HepG2 (cell line): ENCODE results near the gene SYNPR. TPM values are rescaled to one million over a fixed set of nuclear protein-coding genes. Genes with fewer than 3 reads are reported as not detected.

Experiments used
- ATAC-seq: fragments of 200-7000 bp; cut with Tn5 transposase; 3 replicates; pipeline ENCODE4 v1.9.1; 2020; ENCODE audit warnings: mild to moderate bottlenecking, moderate library complexity
- BruUV-seq: library from RNA; stranded (reverse); fragments of 400-500 nt; replicated peaks from 2 replicates; lab custom pipeline; 2021; lab: Mats Ljungman, UMichigan
- CTCF ChIA-PET: fragments of 300-600 bp; formaldehyde crosslinking; extraction: SDS; loops from one replicate; lab custom pipeline; 2021; ENCODE audit warnings: low total read pairs, inconsistent platforms, low intra/inter-chr PET ratio; lab: Yijun Ruan, JAX
- POLR2A ChIA-PET: fragments of 350-600 bp; sonication (Branson Sonifier 250); formaldehyde crosslinking; loops from one replicate; lab custom pipeline; 2020; ENCODE audit warnings: antibody characterized with exemption, inconsistent platforms; lab: Yijun Ruan, JAX
- DNase-seq: peaks from one replicate; pipeline ENCODE4 v3.0.0-alpha.2; 2015; ENCODE audit warnings: low spot score
- FAIRE-seq: peaks from 3 replicates; lab custom pipeline; 2011; peaks lifted over from hg19 to GRCh38; lab: Jason Lieb, UNC
- H2AFZ ChIP-seq: one replicate; pipeline ENCODE4 v1.6.1; 2011; ENCODE audit warnings: low read length, inconsistent platforms
- H3K27ac ChIP-seq: fragments of 300-600 bp; 3 replicates; pipeline ENCODE4 v1.8.0; 2011; ENCODE audit warnings: mixed run types, mild to moderate bottlenecking, mixed read lengths, low read length, inconsistent platforms; ENCODE audit not compliant: insufficient read depth; ENCODE audit errors: extremely low read length
- H3K27me3 ChIP-seq, 2 experiments: fragments of 200-600 bp in 1 of 2; 2 replicates in 1 of 2; 3 replicates in 1 of 2; pipeline versions ENCODE4 v1.6.0 to v1.8.0; 2011; ENCODE audit warnings: low read length in 2 of 2, mild to moderate bottlenecking in 2 of 2, moderate library complexity in 2 of 2, inconsistent platforms in 1 of 2; ENCODE audit not compliant: insufficient read depth in 2 of 2, control insufficient read depth in 1 of 2
- H3K36me3 ChIP-seq, 2 experiments: fragments of 200-600 bp in 1 of 2; replicated peaks in 1 of 2; 2 replicates in 1 of 2; 3 replicates in 1 of 2; pipeline versions ENCODE4 v1.5.1 to v1.8.0; 2011; ENCODE audit warnings: low read length in 2 of 2, inconsistent platforms in 1 of 2; ENCODE audit not compliant: insufficient read depth in 2 of 2, control insufficient read depth in 1 of 2
- H3K4me1 ChIP-seq: 2 replicates; pipeline ENCODE4 v1.5.1; 2012; ENCODE audit warnings: low read length, inconsistent platforms; ENCODE audit not compliant: insufficient read depth
- H3K4me2 ChIP-seq: 2 replicates; pipeline ENCODE4 v1.6.0; 2011; ENCODE audit warnings: low read depth, low read length, inconsistent platforms
- H3K4me3 ChIP-seq, 3 experiments: fragments of 200-600 bp in 1 of 3; sonication (generic), shearing (Covaris generic) in 1 of 3; replicated peaks in 1 of 3; 2 replicates each; pipeline ENCODE4 v1.5.1; 2011 to 2016; ENCODE audit warnings: low read length in 3 of 3, inconsistent platforms in 2 of 3, low read depth in 2 of 3, mild to moderate bottlenecking in 2 of 3, control low read depth in 1 of 3, mixed read lengths in 1 of 3; ENCODE audit not compliant: insufficient read depth in 1 of 3
- H3K79me2 ChIP-seq: one replicate; pipeline ENCODE4 v1.6.1; 2011; ENCODE audit warnings: low read length, inconsistent platforms; ENCODE audit not compliant: insufficient read depth
- H3K9ac ChIP-seq: 2 replicates; pipeline ENCODE4 v1.6.0; 2011; ENCODE audit warnings: mild to moderate bottlenecking, low read depth, low read length, inconsistent platforms; ENCODE audit not compliant: insufficient read depth
- H3K9me3 ChIP-seq: 2 replicates; pipeline ENCODE4 v1.5.1; 2012; ENCODE audit warnings: mild to moderate bottlenecking, low read length
- H4K20me1 ChIP-seq: 2 replicates; pipeline ENCODE4 v1.6.0; 2011; ENCODE audit warnings: inconsistent platforms, mild to moderate bottlenecking, low read length, moderate library complexity; ENCODE audit not compliant: insufficient read depth
- FOSL2 ChIP-seq: sonication (generic); formaldehyde crosslinking; IDR thresholded peaks from 2 replicates; pipeline ENCODE4 v1.4.0; 2020; ENCODE audit warnings: missing genetic modification reagents
- NR2F6 ChIP-seq, 2 experiments: IDR thresholded peaks; 2 replicates each; pipeline ENCODE4 v1.6.1; 2016; ENCODE audit warnings: antibody characterized with exemption in 1 of 2, mild to moderate bottlenecking in 1 of 2
- PRDM10 ChIP-seq: sonication (generic); formaldehyde crosslinking; IDR thresholded peaks from 2 replicates; pipeline ENCODE4 v1.4.0; 2020; ENCODE audit warnings: low read depth, missing genetic modification reagents
- SKI ChIP-seq: fragments of 450-650 bp; IDR thresholded peaks from one replicate; pipeline ENCODE4 v1.6.1; 2018; ENCODE audit warnings: mild to moderate bottlenecking; ENCODE audit not compliant: partially characterized antibody
- SOX13 ChIP-seq, 3 experiments: fragments of 450-650 bp in 1 of 3; sonication (generic) in 1 of 3; formaldehyde crosslinking in 1 of 3; IDR thresholded peaks in 2 of 3; conservative IDR thresholded peaks in 1 of 3; 2 replicates each; pipeline versions ENCODE4 v1.5.0 to v1.6.1; 2016 to 2020; ENCODE audit warnings: antibody characterized with exemption in 1 of 3, mild to moderate bottlenecking in 1 of 3, missing compliant biosample characterization in 1 of 3, missing genetic modification reagents in 1 of 3, moderate library complexity in 1 of 3
- SOX5 ChIP-seq: IDR thresholded peaks from 2 replicates; pipeline ENCODE4 v1.6.1; 2016; ENCODE audit warnings: borderline replicate concordance
- SOX6 ChIP-seq, 2 experiments: fragments of 450-650 bp in 1 of 2; sonication (generic) in 1 of 2; formaldehyde crosslinking in 1 of 2; IDR thresholded peaks; 2 replicates each; pipeline versions ENCODE4 v1.4.0 to v1.6.1; 2017 to 2020; ENCODE audit warnings: antibody characterized with exemption in 1 of 2, mild to moderate bottlenecking in 1 of 2, missing genetic modification reagents in 1 of 2
- ZNF441 ChIP-seq: sonication (generic); formaldehyde crosslinking; IDR thresholded peaks from 2 replicates; pipeline ENCODE4 v1.7.0; 2021; ENCODE audit warnings: missing genetic modification reagents, borderline replicate concordance
- ZNF598 ChIP-seq: sonication (generic); formaldehyde crosslinking; IDR thresholded peaks from 2 replicates; pipeline ENCODE4 v1.5.1; 2020; ENCODE audit warnings: mild to moderate bottlenecking, missing genetic modification reagents, borderline replicate concordance
- WGBS: methylation state at CpG from one replicate; pipeline ENCODE4 v1.1.6; 2017; ENCODE audit warnings: low lambda C conversion rate; 5-methylcytosine and 5-hydroxymethylcytosine counted together
- in situ Hi-C: cut with HindIII; loops from 2 replicates; pipeline ENCODE4 v1.10.0; 2017; ENCODE audit warnings: low pct_unique_long_range_greater_than_20kb; ENCODE audit not compliant: extremely low pct_ligation_motif_present
- intact Hi-C: fragments of 100-400 bp; cut with micrococcal nuclease; formaldehyde crosslinking; loops from one replicate; pipeline ENCODE4 v1.10.0; 2022; ENCODE audit not compliant: unreplicated experiment
- polyA plus RNA-seq, 8 experiments: library from polyadenylated mRNA; depleted of rRNA in 3 of 8; stranded (reverse) in 7 of 8; unstranded in 1 of 8; fragments of >200 nt; fragmentation: Illumina TruSeq in 4 of 8; extraction: Trizol in 4 of 8; gene quantifications; 2 replicates each; pipeline versions ENCODE4 v1.2.1 to v1.2.3, GENCODE V29; 2011 to 2016; ENCODE audit warnings: low read depth in 4 of 8, missing spikeins in 1 of 8, mixed read lengths in 1 of 8; ENCODE audit not compliant: insufficient read depth in 1 of 8
- total RNA-seq, 5 experiments: library from RNA; depleted of rRNA; stranded (reverse); fragments of >200 nt; fragmentation: Illumina TruSeq; extraction: Trizol; gene quantifications; 2 replicates each; pipeline ENCODE4 v1.2.3, GENCODE V29; 2016; ENCODE audit warnings: low read depth in 1 of 5
- TF ChIP-seq, protein P1 (sequence below): IDR thresholded peaks from 2 replicates; pipeline ENCODE4 v1.6.1; 2016

The SYNPR gene
- total and polyA plus RNA-seq, 2 of the 13 experiments (the other 11 are each of a cell fraction or from before 2014, with no cell fraction given): 0.04 TPM; not detected in 1

- ChIA-PET CTCF (no interaction called here), POLR2A (no interaction called here)
- H2AFZ ChIP-seq: no peak overlapping the region
- H3K79me2 ChIP-seq: no peaks in the 10 kb centered on the region
- in situ Hi-C loops: no loop called here
- H3K9ac ChIP-seq: no peak overlapping the region
- no peak overlapping the region for H3K27ac ChIP-seq
- no peaks in the 10 kb centered on the region for H3K27me3 ChIP-seq
- ATAC-seq: no peak
- no TSS peak for BruUV-seq
- peaks cover 6% of the 10 kb centered on the region for H3K4me1 ChIP-seq
- H3K4me3 ChIP-seq: no peak overlapping the region
- H4K20me1 ChIP-seq: no peaks in the 10 kb centered on the region
- TF ChIP-seq ZNF598: no peak
- no peak for TF ChIP-seq PRDM10
- intact Hi-C loops: no loop called here
- no peak for FAIRE-seq
- WGBS: 10% methylated on average over 2 of the region's 2 CpGs
- no peak overlapping the region for H3K4me2 ChIP-seq
- no peaks in the 10 kb centered on the region for H3K9me3 ChIP-seq
- no peak for DNase-seq
- no peaks in the 10 kb centered on the region for H3K36me3 ChIP-seq
These were observed 302.0 kb downstream of the SYNPR start for GRCh38 chr3:63580151-63580550.

DNA sequence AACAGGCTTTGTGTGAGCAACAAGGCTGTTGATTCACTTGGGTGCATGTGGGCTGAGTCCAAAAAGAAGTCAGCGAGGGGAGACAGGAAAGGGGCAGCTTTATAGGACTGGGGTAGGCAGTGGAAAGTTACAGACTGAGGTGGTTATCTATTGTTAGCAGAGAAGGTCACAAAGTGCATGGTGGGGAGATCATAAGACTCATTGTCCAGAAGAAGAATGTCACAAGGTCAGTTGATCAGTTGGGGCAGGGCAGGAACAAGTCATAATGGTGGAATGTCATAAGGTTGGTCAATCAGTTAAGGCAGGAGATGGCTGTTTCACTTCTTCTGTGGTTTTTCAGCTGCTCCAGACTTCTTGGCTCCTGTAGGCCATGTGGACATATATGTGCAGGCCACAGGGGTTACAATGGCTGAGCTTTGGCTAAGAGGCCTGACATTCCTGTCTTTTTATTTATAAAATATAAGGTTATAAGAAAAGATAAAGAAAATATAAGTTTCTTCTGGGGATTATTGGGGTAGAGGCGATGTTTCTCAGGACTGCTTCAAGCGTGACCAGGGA lies 304.9 kb downstream of the SYNPR start:
- FAIRE-seq (no peak), DNase-seq (peak; percentile 56), ATAC-seq (no peak)
- BruUV-seq: no TSS peak
- TF ChIP-seq ZNF441 (CRISPR knock-in tag): no peak
- peak; percentile 77; the same call in 1 of the 2 replicates for TF ChIP-seq SOX5 (CRISPR knock-in tag)
- no peak for TF ChIP-seq SOX6 (IDR thresholded peaks at IDR 0.05)
- TF ChIP-seq SOX6 (CRISPR knock-in tag; IDR thresholded peaks at IDR 0.05): peak; percentile 46
- TF ChIP-seq, protein P1, sequence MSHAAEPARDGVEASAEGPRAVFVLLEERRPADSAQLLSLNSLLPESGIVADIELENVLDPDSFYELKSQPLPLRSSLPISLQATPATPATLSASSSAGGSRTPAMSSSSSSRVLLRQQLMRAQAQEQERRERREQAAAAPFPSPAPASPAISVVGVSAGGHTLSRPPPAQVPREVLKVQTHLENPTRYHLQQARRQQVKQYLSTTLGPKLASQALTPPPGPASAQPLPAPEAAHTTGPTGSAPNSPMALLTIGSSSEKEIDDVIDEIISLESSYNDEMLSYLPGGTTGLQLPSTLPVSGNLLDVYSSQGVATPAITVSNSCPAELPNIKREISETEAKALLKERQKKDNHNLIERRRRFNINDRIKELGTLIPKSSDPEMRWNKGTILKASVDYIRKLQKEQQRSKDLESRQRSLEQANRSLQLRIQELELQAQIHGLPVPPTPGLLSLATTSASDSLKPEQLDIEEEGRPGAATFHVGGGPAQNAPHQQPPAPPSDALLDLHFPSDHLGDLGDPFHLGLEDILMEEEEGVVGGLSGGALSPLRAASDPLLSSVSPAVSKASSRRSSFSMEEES (CRISPR knock-in tag): 0 out of 2 replicates have a peak, but pooled peaks have one; percentile 43
- peak; percentile 46; the same call in 1 of the 2 replicates for TF ChIP-seq SOX13 (IDR thresholded peaks at IDR 0.05)
- TF ChIP-seq SOX13 (CRISPR knock-in tag; conservative IDR thresholded peaks at IDR 0.05 in 1 of 2, IDR thresholded peaks at IDR 0.05 in 1 of 2): peak in 1 of 2 experiments; percentile 90; a peak in 2 of 4 replicates
- TF ChIP-seq SKI: no peak
- TF ChIP-seq NR2F6 (IDR thresholded peaks at IDR 0.05): no peak
- TF ChIP-seq NR2F6 (CRISPR knock-in tag; IDR thresholded peaks at IDR 0.05): 0 out of 2 replicates have a peak, but pooled peaks have one; percentile 29
- TF ChIP-seq FOSL2: peak; percentile 32; the same call in 1 of the 2 replicates
- in situ Hi-C loops (no loop called here), intact Hi-C loops (no loop called here)
- Histone ChIP-seq H3K9ac (no peak overlapping the region), H3K9me3 (no peaks in the 10 kb centered on the region), H3K36me3 (no peaks in the 10 kb centered on the region), H3K4me3 (no peak overlapping the region), H3K27ac (no peak overlapping the region), H3K4me2 (no peak overlapping the region), H3K27me3 (no peaks in the 10 kb centered on the region), H3K79me2 (no peaks in the 10 kb centered on the region), H4K20me1 (no peaks in the 10 kb centered on the region), H2AFZ (no peak overlapping the region), H3K4me1 (peaks cover 6% of the 10 kb centered on the region)
- 53% methylated on average over 3 of the region's 3 CpGs for WGBS
- ChIA-PET POLR2A (no interaction called here), CTCF (no interaction called here)
